Endodermal cell (in vitro differentiated cells): ENCODE data around the gene OR5B21. TPM values are rescaled to one million over a fixed set of nuclear protein-coding genes. Genes with fewer than 3 reads are reported as not detected.
A peak's percentile ranks its signal among the peaks of the same experiment; 100 is the strongest.

Source experiments
- DNase-seq: peaks from one replicate; pipeline ENCODE4 v3.0.0-alpha.2; 2017
- H3K27ac ChIP-seq: 2 replicates; pipeline ENCODE4 v1.5.1; 2013; ENCODE audit warnings: mild to moderate bottlenecking, low read depth, low read length, moderate library complexity
- H3K27me3 ChIP-seq: 2 replicates; pipeline ENCODE4 v1.6.1; 2013; ENCODE audit warnings: mild to moderate bottlenecking, low read length, moderate library complexity; ENCODE audit not compliant: insufficient read depth, control insufficient read depth, poor library complexity, severe bottlenecking
- H3K36me3 ChIP-seq: 2 replicates; pipeline ENCODE4 v1.7.0; 2013; ENCODE audit warnings: mild to moderate bottlenecking, low read length, moderate library complexity; ENCODE audit not compliant: control insufficient read depth, insufficient read depth
- H3K4me1 ChIP-seq: one replicate; pipeline ENCODE4 v1.7.0; 2013; ENCODE audit warnings: low read length; ENCODE audit not compliant: control insufficient read depth, insufficient read depth
- H3K4me3 ChIP-seq: 2 replicates; pipeline ENCODE4 v1.5.1; 2013; ENCODE audit warnings: mild to moderate bottlenecking, low read length, moderate library complexity
- H3K9ac ChIP-seq: 2 replicates; pipeline ENCODE4 v1.6.1; 2013; ENCODE audit warnings: mild to moderate bottlenecking, low read length, moderate library complexity; ENCODE audit not compliant: poor library complexity, severe bottlenecking; ENCODE audit errors: extremely low read depth
- H3K9me3 ChIP-seq: 2 replicates; pipeline ENCODE4 v1.6.1; 2013; ENCODE audit warnings: mild to moderate bottlenecking, low read length, moderate library complexity; ENCODE audit not compliant: control insufficient read depth
- H3K27ac Mint-ChIP-seq: 2 replicates; pipeline ENCODE4 v1.8.0; 2020; ENCODE audit warnings: mixed read lengths
- H3K27me3 Mint-ChIP-seq: 2 replicates; pipeline ENCODE4 v1.8.0; 2021; ENCODE audit warnings: mild to moderate bottlenecking, mixed read lengths; ENCODE audit not compliant: insufficient read depth
- H3K36me3 Mint-ChIP-seq: 2 replicates; pipeline ENCODE4 v1.8.0; 2020; ENCODE audit warnings: low read depth, mixed read lengths
- H3K4me1 Mint-ChIP-seq: 2 replicates; pipeline ENCODE4 v1.8.0; 2020; ENCODE audit warnings: mixed read lengths
- H3K4me3 Mint-ChIP-seq: 2 replicates; pipeline ENCODE4 v1.8.0; 2020; ENCODE audit warnings: mild to moderate bottlenecking, moderate library complexity, mixed read lengths
- H3K9me3 Mint-ChIP-seq: 2 replicates; pipeline ENCODE4 v1.8.0; 2020; ENCODE audit warnings: mild to moderate bottlenecking, mixed read lengths
- CTCF ChIP-seq: fragments of 200-600 bp; sonication (generic); conservative IDR thresholded peaks from 2 replicates; pipeline ENCODE4 v1.5.0; 2021; ENCODE audit warnings: antibody characterized with exemption, mild to moderate bottlenecking
- WGBS, 2 experiments: methylation state at CpG; one replicate each; pipeline versions ENCODE4 v1.1.5 to v1.1.7; 2013; ENCODE audit warnings: missing lambda C conversion rate in 2 of 2, mixed read lengths in 1 of 2; ENCODE audit not compliant: insufficient coverage in 1 of 2, insufficient read length in 1 of 2; 5-methylcytosine and 5-hydroxymethylcytosine counted together
- total RNA-seq, 2 donors: library from RNA; stranded (reverse); fragmentation: NEBNext Ultra II Directional in 1 of 2; extraction: Animal tissue kit (Norgen Biotek cat#: 25700) in 1 of 2; gene quantifications; 2 replicates in 1 of 2; 3 replicates in 1 of 2; pipeline ENCODE4 v1.2.1, GENCODE V29; 2021

Gene OR5B21
- total RNA-seq, 2 donors from 2014 or later, result not detected

DNA sequence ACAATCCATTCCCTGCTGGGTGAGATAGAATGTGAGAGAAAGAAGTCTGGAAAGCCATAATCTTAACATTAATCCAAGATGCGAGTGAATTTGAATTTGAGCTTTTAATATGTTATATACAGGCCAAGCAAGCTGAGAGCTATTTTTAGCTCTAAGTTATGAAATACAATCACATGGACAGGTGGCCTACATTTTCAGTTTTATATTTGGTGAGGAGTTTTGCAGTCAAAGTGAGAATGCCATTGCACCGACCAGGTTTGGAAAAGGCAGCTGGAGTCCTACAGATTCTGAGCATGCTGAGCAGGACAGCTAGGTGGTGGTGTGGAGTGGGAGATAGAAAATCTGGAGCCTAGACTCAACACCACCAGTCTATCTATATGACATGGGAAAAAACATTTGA is 12.0 kb downstream of the OR5B21 start:
- Histone ChIP-seq H3K4me3 (no peak overlapping the region), H3K9ac (no peak overlapping the region), H3K36me3 (no peaks in the 10 kb centered on the region), H3K27me3 (peaks cover 4% of the 10 kb centered on the region), H3K27ac (no peak overlapping the region), H3K9me3 (no peaks in the 10 kb centered on the region), H3K4me1 (no peaks in the 10 kb centered on the region)
- H3K9me3 Mint-ChIP-seq, result no peaks in the 10 kb centered on the region
- H3K27me3 Mint-ChIP-seq, result no peaks in the 10 kb centered on the region
- peak; percentile 19 for TF ChIP-seq CTCF
- no peak overlapping the region for H3K27ac Mint-ChIP-seq
- no peaks in the 10 kb centered on the region for H3K36me3 Mint-ChIP-seq
- no peaks in the 10 kb centered on the region for H3K4me1 Mint-ChIP-seq
- WGBS, 2 experiments, result 60 to 93% methylated on average over 1 to 2 of the region's 2 CpGs
- H3K4me3 Mint-ChIP-seq, result no peak overlapping the region
- no peak for DNase-seq

GRCh38 chr11:58494101-58494500 is 13.8 kb downstream of the OR5B21 start:
- no peak for DNase-seq
- Histone ChIP-seq H3K27ac (no peak overlapping the region), H3K9ac (no peak overlapping the region), H3K4me3 (no peak overlapping the region), H3K36me3 (no peaks in the 10 kb centered on the region), H3K4me1 (no peaks in the 10 kb centered on the region), H3K27me3 (peaks cover 4% of the 10 kb centered on the region), H3K9me3 (no peaks in the 10 kb centered on the region)
- Mint-ChIP-seq H3K4me1 (no peaks in the 10 kb centered on the region), H3K27ac (no peak overlapping the region), H3K9me3 (no peaks in the 10 kb centered on the region), H3K4me3 (no peak overlapping the region), H3K27me3 (no peaks in the 10 kb centered on the region), H3K36me3 (no peaks in the 10 kb centered on the region)
- TF ChIP-seq CTCF, result no peak

- no peaks in the 10 kb centered on the region for H3K36me3 Mint-ChIP-seq
- Histone ChIP-seq H3K9me3 (no peaks in the 10 kb centered on the region), H3K4me3 (no peak overlapping the region), H3K27ac (no peak overlapping the region), H3K36me3 (no peaks in the 10 kb centered on the region), H3K27me3 (peaks cover 4% of the 10 kb centered on the region), H3K4me1 (no peaks in the 10 kb centered on the region), H3K9ac (no peak overlapping the region)
- TF ChIP-seq CTCF, result no peak
- H3K27ac Mint-ChIP-seq, result no peak overlapping the region
- no peak for DNase-seq
- no peak overlapping the region for H3K4me3 Mint-ChIP-seq
- H3K4me1 Mint-ChIP-seq, result no peaks in the 10 kb centered on the region
- no peaks in the 10 kb centered on the region for H3K27me3 Mint-ChIP-seq
- WGBS, 2 experiments, result 83% methylated on average over 1 of the region's 2 CpGs; no CpG with 5 or more reads in 1 of the 2 experiments
- H3K9me3 Mint-ChIP-seq, result no peaks in the 10 kb centered on the region
Observed at GRCh38 chr11:58493676-58494075, 14.2 kb downstream of the OR5B21 start.
